GM04503 (cell line): Measurements from ENCODE around the gene EXOC8.

Experiments
- DNase-seq: peaks from one replicate; pipeline ENCODE4 v3.0.0-alpha.2; 2012; ENCODE audit warnings: low read depth

The EXOC8 gene

DNA sequence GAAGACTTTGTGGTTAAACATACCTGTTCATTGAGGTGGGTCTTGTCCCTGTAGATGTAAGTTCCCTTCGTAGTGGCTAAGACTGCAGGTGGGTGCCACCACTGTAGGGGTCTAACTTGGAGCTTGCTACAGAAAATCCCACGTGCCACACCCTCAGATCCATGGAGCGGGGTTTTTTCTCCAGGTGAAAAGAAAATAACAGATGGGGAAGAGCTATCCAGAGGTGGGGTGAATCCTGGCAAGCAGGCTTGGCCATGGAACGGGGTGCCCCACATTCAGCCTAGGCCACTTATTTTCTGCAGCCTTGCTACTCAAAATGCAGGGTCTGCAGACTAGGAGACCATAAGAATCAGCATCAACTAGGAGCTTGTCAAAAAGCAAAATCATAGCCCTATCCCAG is 24.0 kb downstream of the EXOC8 start:
- DNase-seq = no peak

- no peak for DNase-seq
These were observed 25.2 kb downstream of the EXOC8 start for GRCh38 chr1:231312432-231312788.

- DNase-seq = no peak
These were observed 25.8 kb downstream of the EXOC8 start for GRCh38 chr1:231311720-231312431.

DNA sequence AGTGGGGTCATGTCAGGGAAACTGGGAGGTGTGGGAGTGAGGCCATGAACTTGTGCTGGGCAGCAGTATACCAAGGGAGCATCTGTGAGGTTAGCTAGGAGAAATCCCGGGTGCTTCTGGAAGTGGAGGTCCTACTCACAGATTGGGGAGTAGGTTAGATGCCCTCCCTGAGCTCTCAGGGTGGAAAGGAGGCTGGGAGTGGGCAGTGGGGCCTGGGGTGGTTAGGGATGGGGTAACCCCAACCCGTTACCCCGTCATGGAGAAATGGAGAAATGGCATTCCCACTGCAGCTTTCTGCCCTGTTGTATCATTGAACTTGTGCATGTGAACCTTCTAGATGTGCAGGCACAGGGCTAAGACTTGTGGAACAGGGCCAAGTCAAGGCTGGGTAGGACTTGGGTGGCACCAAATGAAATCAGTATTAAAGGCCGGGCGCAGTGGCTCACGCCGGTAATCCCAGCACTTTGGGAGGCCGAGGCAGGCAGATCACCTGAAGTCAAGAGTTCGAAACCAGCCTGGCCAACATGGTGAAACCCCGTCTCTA is 27.2 kb downstream of the EXOC8 start:
- no peak for DNase-seq

DNA sequence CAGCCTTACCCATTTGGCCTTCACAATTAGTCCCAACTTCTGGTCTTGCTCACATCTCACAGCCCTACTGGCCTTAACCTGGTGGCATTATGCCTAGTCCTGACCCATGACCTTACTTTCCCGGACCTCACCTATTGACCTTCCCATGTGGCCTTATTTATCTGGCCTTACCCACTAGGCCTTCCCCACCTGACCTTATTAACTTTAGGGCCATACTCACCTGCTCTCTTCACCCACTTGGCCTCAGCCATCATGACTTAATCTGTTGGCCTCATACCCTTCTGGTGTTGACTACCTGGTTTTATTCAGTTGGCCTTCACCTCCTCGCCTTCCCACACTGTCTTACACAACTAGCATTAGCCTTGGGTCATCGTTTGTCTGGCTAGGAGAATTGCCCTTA is 35.7 kb downstream of the EXOC8 start:
- no peak for DNase-seq

DNA sequence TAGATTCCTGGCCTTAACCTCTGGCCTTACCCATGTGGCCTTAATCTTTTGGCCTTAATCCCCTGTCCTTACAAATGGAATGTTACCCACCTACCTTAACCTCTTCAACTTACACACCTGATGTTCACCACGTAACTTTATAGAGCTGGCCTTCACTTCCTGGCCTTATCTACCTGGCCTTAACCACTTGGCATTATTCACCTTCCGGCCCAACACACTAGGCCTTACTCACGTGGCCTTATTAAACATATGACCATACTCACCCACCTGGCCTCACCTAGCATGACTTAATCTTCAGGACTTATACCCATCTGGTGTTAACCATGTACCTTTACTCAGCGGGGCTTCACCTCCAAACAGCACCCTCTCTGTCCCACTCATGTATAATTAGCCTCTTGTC is 41.7 kb downstream of the EXOC8 start:
- no peak for DNase-seq

DNA sequence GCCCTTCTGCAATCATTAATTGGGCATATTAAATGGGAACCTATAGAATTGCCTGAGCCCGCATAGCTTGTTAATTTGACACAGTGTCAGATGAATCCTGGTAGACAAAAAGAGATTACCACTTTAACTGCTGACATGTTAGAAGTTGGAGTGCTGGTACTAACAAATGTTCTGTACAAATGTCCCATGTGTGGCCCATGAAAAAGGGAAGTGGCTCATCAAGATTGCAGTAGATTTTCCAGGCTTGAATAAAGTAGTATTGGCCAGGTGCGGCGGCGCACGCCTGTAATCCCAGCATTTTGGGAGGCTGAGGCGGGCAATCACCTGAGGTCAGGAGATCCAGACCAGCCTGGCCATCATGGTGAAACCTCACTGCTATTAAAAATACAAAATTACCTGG is 51.0 kb downstream of the EXOC8 start:
- DNase-seq = no peak

DNA sequence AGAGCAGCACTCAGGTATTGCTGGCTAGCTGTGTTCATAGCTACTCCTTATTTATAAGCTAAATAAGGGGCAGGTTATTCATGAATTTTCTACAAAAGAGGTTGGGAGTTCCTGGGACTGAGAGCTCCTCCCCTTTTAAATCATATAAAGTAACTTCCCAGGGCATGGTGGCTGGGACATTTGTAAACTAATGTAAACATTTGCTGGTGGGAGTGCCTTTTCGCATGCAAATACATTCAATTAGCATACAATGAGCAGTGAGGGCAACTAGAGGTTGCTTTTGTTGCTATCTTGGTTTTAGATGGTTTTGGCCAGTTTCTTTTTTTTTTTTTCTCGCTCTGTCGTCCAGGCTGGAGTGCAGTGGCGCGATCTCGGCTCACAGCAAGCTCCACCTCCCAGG is 53.2 kb downstream of the EXOC8 start:
- DNase-seq = no peak
